A673 (cell line): ENCODE results near the gene COPS7A. TPM values are rescaled to one million over a fixed set of nuclear protein-coding genes. Genes with fewer than 3 reads are reported as not detected.
A peak's percentile ranks its signal among the peaks of the same experiment; 100 is the strongest.

Experiments used
- BruUV-seq: library from RNA; stranded (reverse); fragments of 400-500 nt; replicated peaks from 2 replicates; lab custom pipeline; 2021; lab: Mats Ljungman, UMichigan
- CTCF ChIA-PET: fragments of 300-600 bp; sonication (Branson Sonifier 250); formaldehyde crosslinking; loops from one replicate; lab custom pipeline; 2022; ENCODE audit warnings: antibody characterized with exemption; lab: Charles Lee
- POLR2A ChIA-PET: fragments of 300-600 bp; sonication (Branson Sonifier 250); formaldehyde crosslinking; loops from one replicate; lab custom pipeline; 2022; ENCODE audit warnings: antibody characterized with exemption; ENCODE audit not compliant: low non-redundant PET; lab: Charles Lee
- DNase-seq: peaks from one replicate; pipeline ENCODE4 v3.0.0-alpha.2; 2015; ENCODE audit warnings: low spot score
- H3K27ac ChIP-seq: fragments of 200-600 bp; sonication (generic); 2 replicates; pipeline ENCODE4 v1.5.1; 2016; ENCODE audit warnings: mixed run types, low read depth, mild to moderate bottlenecking, mixed read lengths, antibody characterized with exemption, low read length; ENCODE audit not compliant: poor library complexity, severe bottlenecking
- H3K27me3 ChIP-seq: fragments of 200-600 bp; sonication (generic); replicated peaks from 2 replicates; pipeline ENCODE4 v1.6.1; 2017; ENCODE audit warnings: mixed run types, low read depth, mild to moderate bottlenecking, mixed read lengths, antibody characterized with exemption, low read length; ENCODE audit not compliant: insufficient read depth, poor library complexity
- H3K36me3 ChIP-seq: fragments of 200-600 bp; sonication (generic); 2 replicates; pipeline ENCODE4 v1.6.1; 2016; ENCODE audit warnings: mixed run types, mild to moderate bottlenecking, mixed read lengths, antibody characterized with exemption, low read length; ENCODE audit not compliant: insufficient read depth, poor library complexity, severe bottlenecking
- H3K4me1 ChIP-seq: fragments of 200-600 bp; sonication (generic); 2 replicates; pipeline ENCODE4 v1.6.1; 2017; ENCODE audit warnings: mixed run types, mild to moderate bottlenecking, mixed read lengths, antibody characterized with exemption, low read length; ENCODE audit not compliant: insufficient read depth, poor library complexity, severe bottlenecking
- H3K4me3 ChIP-seq: fragments of 200-600 bp; sonication (generic); 2 replicates; pipeline ENCODE4 v1.5.1; 2016; ENCODE audit warnings: low read depth, mixed run types, mild to moderate bottlenecking, mixed read lengths, low read length; ENCODE audit not compliant: poor library complexity, severe bottlenecking
- H3K9me3 ChIP-seq: fragments of 200-600 bp; sonication (generic); 2 replicates; pipeline ENCODE4 v1.6.1; 2016; ENCODE audit warnings: mixed run types, low read depth, mild to moderate bottlenecking, mixed read lengths, antibody characterized with exemption, low read length; ENCODE audit not compliant: poor library complexity, severe bottlenecking
- EZH2 ChIP-seq: fragments of 200-600 bp; sonication (generic); IDR thresholded peaks from 2 replicates; pipeline ENCODE4 v1.6.1; 2017; ENCODE audit warnings: borderline replicate concordance, low read depth, mild to moderate bottlenecking, mixed read lengths, antibody characterized with exemption, low read length; ENCODE audit not compliant: poor library complexity, severe bottlenecking
- intact Hi-C: fragments of 100-400 bp; cut with micrococcal nuclease; formaldehyde crosslinking; loops from one replicate; pipeline ENCODE4 v1.10.0; 2022; ENCODE audit not compliant: unreplicated experiment
- total RNA-seq: library from RNA; stranded (reverse); gene quantifications from 2 replicates; pipeline ENCODE4 v1.2.3, GENCODE V29; 2021
- TF ChIP-seq, protein P1 (sequence below): fragments of 300-800, 200-600 bp; sonication (generic); conservative IDR thresholded peaks from 2 replicates; pipeline ENCODE4 v1.5.1; 2017; ENCODE audit warnings: low read depth, mild to moderate bottlenecking, antibody characterized with exemption, low read length, moderate library complexity, mixed read lengths

COPS7A gene
- total RNA-seq, 1 experiment from 2014 or later: 67.2 TPM

- intact Hi-C loops: loop anchor here (1.0 to 2.0 kb wide), 4 partner anchors 26 to 82 kb away; partner anchors contain the start of genes CHD4 and ING4
Measured at GRCh38 chr12:6688999-6689882, 34.6 kb upstream of the COPS7A start, which contains the start of gene ZNF384. Gene ZNF384, minus strand, starts transcription at chr12:6689375. Its CDS starts 9,855 bp downstream, at chr12:6679520.

DNA sequence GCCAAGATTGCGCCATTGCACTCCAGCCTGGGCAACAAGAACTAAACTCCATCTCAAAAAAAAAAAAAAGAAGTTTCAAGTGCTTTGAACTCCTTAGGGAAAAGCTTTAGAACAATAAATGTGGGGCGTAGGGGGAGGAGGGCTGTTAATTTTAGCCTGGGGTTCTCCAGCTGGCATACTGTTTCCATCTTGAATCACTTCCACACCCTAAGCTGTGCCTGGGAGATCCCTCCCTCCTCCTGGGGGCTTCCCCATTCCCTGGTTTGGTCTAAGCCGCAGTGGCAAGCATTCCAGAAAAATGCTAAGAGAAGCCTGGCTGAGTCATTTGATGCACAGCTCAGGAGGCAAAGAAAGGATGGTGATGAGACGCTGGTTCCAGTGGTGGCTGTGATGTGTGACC, 32.4 kb upstream of the COPS7A start:
- Histone ChIP-seq H3K4me3 (no peak overlapping the region), H3K9me3 (no peaks in the 10 kb centered on the region), H3K27me3 (no peaks in the 10 kb centered on the region), H3K36me3 (no peaks in the 10 kb centered on the region), H3K4me1 (peaks cover 31% of the 10 kb centered on the region), H3K27ac (no peak overlapping the region)
- no TSS peak for BruUV-seq
- no peak for DNase-seq
- POLR2A ChIA-PET: no interaction called here
- CTCF ChIA-PET: no interaction called here
- intact Hi-C loops: no loop called here
- TF ChIP-seq, protein P1, sequence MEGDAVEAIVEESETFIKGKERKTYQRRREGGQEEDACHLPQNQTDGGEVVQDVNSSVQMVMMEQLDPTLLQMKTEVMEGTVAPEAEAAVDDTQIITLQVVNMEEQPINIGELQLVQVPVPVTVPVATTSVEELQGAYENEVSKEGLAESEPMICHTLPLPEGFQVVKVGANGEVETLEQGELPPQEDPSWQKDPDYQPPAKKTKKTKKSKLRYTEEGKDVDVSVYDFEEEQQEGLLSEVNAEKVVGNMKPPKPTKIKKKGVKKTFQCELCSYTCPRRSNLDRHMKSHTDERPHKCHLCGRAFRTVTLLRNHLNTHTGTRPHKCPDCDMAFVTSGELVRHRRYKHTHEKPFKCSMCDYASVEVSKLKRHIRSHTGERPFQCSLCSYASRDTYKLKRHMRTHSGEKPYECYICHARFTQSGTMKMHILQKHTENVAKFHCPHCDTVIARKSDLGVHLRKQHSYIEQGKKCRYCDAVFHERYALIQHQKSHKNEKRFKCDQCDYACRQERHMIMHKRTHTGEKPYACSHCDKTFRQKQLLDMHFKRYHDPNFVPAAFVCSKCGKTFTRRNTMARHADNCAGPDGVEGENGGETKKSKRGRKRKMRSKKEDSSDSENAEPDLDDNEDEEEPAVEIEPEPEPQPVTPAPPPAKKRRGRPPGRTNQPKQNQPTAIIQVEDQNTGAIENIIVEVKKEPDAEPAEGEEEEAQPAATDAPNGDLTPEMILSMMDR: no peak
- no peak for TF ChIP-seq EZH2

More at GRCh38 chr12:6688999-6689882, 34.6 kb upstream of the COPS7A start, which contains the start of gene ZNF384:
- peak within 1 kb of the TSS; percentile 100 for H3K27ac ChIP-seq
- H3K36me3 ChIP-seq: no peaks in the 10 kb centered on the region
- TF ChIP-seq EZH2: no peak
- TF ChIP-seq, protein P1: no peak
- CTCF ChIA-PET: interaction anchor here (0.6 to 1.6 kb wide), 11 partner anchors 9 to 751 kb away, joined by 3 to 10 read pairs (median 4); partner anchors contain the start of genes COPS7A, MLF2 and PTMS
- peaks cover 29% of the 10 kb centered on the region for H3K4me1 ChIP-seq
- POLR2A ChIA-PET: interaction anchor here (0.5 to 1.4 kb wide), 14 partner anchors 11 to 424 kb away, joined by 3 to 20 read pairs (median 6); partner anchors contain the start of genes COPS7A, GAPDH, GPR162 and SPSB2
- no TSS peak for BruUV-seq
- no peaks in the 10 kb centered on the region for H3K27me3 ChIP-seq
- peak; percentile 99 for DNase-seq
- H3K9me3 ChIP-seq: no peaks in the 10 kb centered on the region
- peak within 1 kb of the TSS; percentile 86 for H3K4me3 ChIP-seq

- intact Hi-C loops: no loop called here
- POLR2A ChIA-PET: interaction anchor here (0.5 kb wide), 1 partner anchor 559 kb away, joined by 4 read pairs; no protein-coding TSS in a partner anchor
- Histone ChIP-seq H3K4me1 (peaks cover 19% of the 10 kb centered on the region), H3K36me3 (no peaks in the 10 kb centered on the region), H3K9me3 (no peaks in the 10 kb centered on the region), H3K4me3 (no peak overlapping the region), H3K27ac (no peak overlapping the region), H3K27me3 (no peaks in the 10 kb centered on the region)
- DNase-seq: no peak
- TF ChIP-seq, protein P1: no peak
- no peak for TF ChIP-seq EZH2
- no TSS peak for BruUV-seq
- CTCF ChIA-PET: interaction anchor here (0.6 kb wide), 1 partner anchor 120 kb away, joined by 5 read pairs; no protein-coding TSS in a partner anchor
Measured at GRCh38 chr12:6692888-6693287, 31.0 kb upstream of the COPS7A start.
